Fibroblast of lung (primary cell): Measurements from ENCODE around the gene NAA35.

Source experiments
- CTCF ChIP-seq, 2 donors: IDR thresholded peaks in 1 of 2; conservative IDR thresholded peaks in 1 of 2; 1 replicate in 1 of 2; 2 replicates in 1 of 2; pipeline ENCODE4 v1.5.1; 2011 to 2012; ENCODE audit warnings: low read length in 2 of 2, control low read depth in 1 of 2, inconsistent platforms in 1 of 2, low read depth in 1 of 2, mild to moderate bottlenecking in 1 of 2
- EZH2 ChIP-seq: IDR thresholded peaks from 2 replicates; pipeline ENCODE4 v1.5.1; 2012; ENCODE audit warnings: low read length, control low read depth, mild to moderate bottlenecking; ENCODE audit errors: missing control alignments

GRCh38 chr9:86064220-86064619 lies 123.3 kb downstream of the NAA35 start:
- TF ChIP-seq CTCF (conservative IDR thresholded peaks at IDR 0.05 in 1 of 2, IDR thresholded peaks at IDR 0.05 in 1 of 2; ENCODE audit: low read depth in 1 of 2, low read length in 2 of 2): no peak
- TF ChIP-seq EZH2: no peak
